GM23338 (cell line): ENCODE data around the gene FAU. TPM values are rescaled to one million over a fixed set of nuclear protein-coding genes. Genes with fewer than 3 reads are reported as not detected.
A peak's percentile ranks its signal among the peaks of the same experiment; 100 is the strongest.

Source experiments
- ATAC-seq: fragments of 200-7000 bp; cut with Tn5 transposase; 3 replicates; pipeline ENCODE4 v1.9.1; 2020
- DNase-seq: peaks from one replicate; pipeline ENCODE4 v3.0.0-alpha.2; 2015; ENCODE audit warnings: low spot score
- H2AFZ ChIP-seq: fragments of 200-600 bp; sonication (generic); 2 replicates; pipeline ENCODE4 v1.8.0; 2016; ENCODE audit warnings: antibody characterized with exemption, mild to moderate bottlenecking, moderate library complexity
- H3F3A ChIP-seq: fragments of 200-600 bp; sonication (generic); replicated peaks from 2 replicates; pipeline ENCODE4 v1.8.0; 2017; ENCODE audit warnings: antibody characterized with exemption, mixed run types, low read depth
- H3K27ac ChIP-seq: fragments of 200-600 bp; sonication (generic); 2 replicates; pipeline ENCODE4 v1.6.1; 2016; ENCODE audit warnings: low read depth
- H3K27me3 ChIP-seq: fragments of 200-600 bp; sonication (generic); 2 replicates; pipeline ENCODE4 v1.8.0; 2016; ENCODE audit warnings: mild to moderate bottlenecking, mixed run types, moderate library complexity; ENCODE audit not compliant: insufficient read depth
- H3K36me3 ChIP-seq: fragments of 200-600 bp; sonication (generic); 2 replicates; pipeline ENCODE4 v1.8.0; 2016; ENCODE audit warnings: mild to moderate bottlenecking; ENCODE audit not compliant: insufficient read depth
- H3K4me1 ChIP-seq: fragments of 200-600 bp; sonication (generic); 2 replicates; pipeline ENCODE4 v1.8.0; 2016; ENCODE audit warnings: mild to moderate bottlenecking, moderate library complexity; ENCODE audit not compliant: insufficient read depth
- H3K4me2 ChIP-seq: fragments of 200-600 bp; sonication (generic); 2 replicates; pipeline ENCODE4 v1.7.1; 2017; ENCODE audit warnings: mixed run types
- H3K4me3 ChIP-seq: fragments of 200-600 bp; sonication (generic); 2 replicates; pipeline ENCODE4 v1.6.1; 2016; ENCODE audit warnings: mixed run types
- H3K79me2 ChIP-seq: fragments of 200-600 bp; sonication (generic); replicated peaks from 2 replicates; pipeline ENCODE4 v1.8.0; 2017; ENCODE audit warnings: mild to moderate bottlenecking; ENCODE audit not compliant: insufficient read depth
- H3K9me2 ChIP-seq: fragments of 200-600 bp; sonication (generic); 2 replicates; pipeline ENCODE4 v1.8.0; 2017; ENCODE audit not compliant: insufficient read depth
- H4K20me1 ChIP-seq: fragments of 200-600 bp; sonication (generic); replicated peaks from 2 replicates; pipeline ENCODE4 v1.8.0; 2017; ENCODE audit warnings: mild to moderate bottlenecking; ENCODE audit not compliant: insufficient read depth
- H3K27ac Mint-ChIP-seq: 2 replicates; pipeline ENCODE4 v1.8.0; 2020; ENCODE audit warnings: inconsistent platforms, mild to moderate bottlenecking, moderate library complexity, mixed read lengths
- H3K27me3 Mint-ChIP-seq: 3 replicates; pipeline ENCODE4 v1.8.0; 2022; ENCODE audit warnings: low read depth, mild to moderate bottlenecking, moderate library complexity, mixed read lengths, inconsistent platforms; ENCODE audit not compliant: insufficient read depth, poor library complexity
- H3K36me3 Mint-ChIP-seq: 3 replicates; pipeline ENCODE4 v1.8.0; 2021; ENCODE audit warnings: low read depth, mild to moderate bottlenecking, inconsistent platforms, moderate library complexity, mixed read lengths
- H3K4me1 Mint-ChIP-seq: 3 replicates; pipeline ENCODE4 v1.8.0; 2020; ENCODE audit warnings: mild to moderate bottlenecking, inconsistent platforms, mixed read lengths
- H3K4me3 Mint-ChIP-seq: 3 replicates; pipeline ENCODE4 v1.8.0; 2021; ENCODE audit warnings: moderate library complexity, mild to moderate bottlenecking, inconsistent platforms, mixed read lengths
- H3K9me3 Mint-ChIP-seq: 3 replicates; pipeline ENCODE4 v1.8.0; 2020; ENCODE audit warnings: moderate library complexity, mild to moderate bottlenecking, inconsistent platforms, mixed read lengths
- CREB1 ChIP-seq: fragments of 250-450 bp; sonication (Bioruptor Pico); IDR thresholded peaks from 2 replicates; pipeline ENCODE4 v1.5.0; 2020; ENCODE audit warnings: low read depth, mild to moderate bottlenecking, moderate library complexity
- EZH2 ChIP-seq: fragments of 200-600 bp; sonication (generic); IDR thresholded peaks from one replicate; pipeline ENCODE4 v1.8.0; 2017; ENCODE audit warnings: antibody characterized with exemption, mild to moderate bottlenecking, low read depth; ENCODE audit not compliant: unreplicated experiment
- EZH2phosphoT487 ChIP-seq: fragments of 200-600 bp; sonication (generic); IDR thresholded peaks from one replicate; pipeline ENCODE4 v1.8.1; 2018; ENCODE audit warnings: antibody characterized with exemption; ENCODE audit not compliant: unreplicated experiment
- NANOG ChIP-seq: IDR thresholded peaks from 2 replicates; pipeline ENCODE4 v1.6.1; 2016; ENCODE audit warnings: antibody characterized with exemption, borderline replicate concordance
- POLR2AphosphoS5 ChIP-seq: IDR thresholded peaks from 2 replicates; pipeline ENCODE4 v1.6.1; 2016; ENCODE audit warnings: antibody characterized with exemption, low read depth
- STAT1 ChIP-seq: IDR thresholded peaks from one replicate; pipeline ENCODE4 v1.6.1; 2016; ENCODE audit warnings: antibody characterized with exemption; ENCODE audit not compliant: unreplicated experiment
- ZNF114 ChIP-seq: fragments of 250-450 bp; sonication (Bioruptor Pico); IDR thresholded peaks from 2 replicates; pipeline ENCODE4 v1.5.0; 2020; ENCODE audit warnings: mild to moderate bottlenecking, moderate library complexity
- ZNF331 ChIP-seq: fragments of 250-450 bp; sonication (Bioruptor Pico); IDR thresholded peaks from 2 replicates; pipeline ENCODE4 v1.5.0; 2020; ENCODE audit warnings: low read depth, mild to moderate bottlenecking, moderate library complexity
- polyA plus RNA-seq: library from polyadenylated mRNA; unstranded; fragments of >200 nt; fragmentation: Nextera tagmentation; extraction: Ambion mirVana; gene quantifications from 2 replicates; pipeline ENCODE4 v1.2.1, GENCODE V29; 2016
- total RNA-seq: library from RNA; depleted of rRNA; stranded (reverse); fragments of >200 nt; shearing (Covaris generic); gene quantifications from 2 replicates; pipeline ENCODE4 v1.2.3, GENCODE V29; 2014
- TF ChIP-seq, protein P1 (sequence below): IDR thresholded peaks from one replicate; pipeline ENCODE4 v1.6.1; 2018; ENCODE audit warnings: antibody characterized with exemption; ENCODE audit not compliant: unreplicated experiment
- TF ChIP-seq, protein P2 (sequence below): IDR thresholded peaks from 2 replicates; pipeline ENCODE4 v1.6.1; 2016; ENCODE audit warnings: antibody characterized with exemption
- TF ChIP-seq, protein P3 (sequence below), 2 experiments: fragments of 200-600 bp in 1 of 2; sonication (generic) in 1 of 2; conservative IDR thresholded peaks; 2 replicates each; pipeline versions ENCODE4 v1.5.1 to v1.6.1; 2016 to 2017; ENCODE audit warnings: antibody characterized with exemption in 2 of 2, low read depth in 2 of 2, mild to moderate bottlenecking in 2 of 2, moderate library complexity in 1 of 2

Gene FAU
- total and polyA plus RNA-seq, 2 experiments from 2014 or later: 262 to 1,177 TPM

DNA sequence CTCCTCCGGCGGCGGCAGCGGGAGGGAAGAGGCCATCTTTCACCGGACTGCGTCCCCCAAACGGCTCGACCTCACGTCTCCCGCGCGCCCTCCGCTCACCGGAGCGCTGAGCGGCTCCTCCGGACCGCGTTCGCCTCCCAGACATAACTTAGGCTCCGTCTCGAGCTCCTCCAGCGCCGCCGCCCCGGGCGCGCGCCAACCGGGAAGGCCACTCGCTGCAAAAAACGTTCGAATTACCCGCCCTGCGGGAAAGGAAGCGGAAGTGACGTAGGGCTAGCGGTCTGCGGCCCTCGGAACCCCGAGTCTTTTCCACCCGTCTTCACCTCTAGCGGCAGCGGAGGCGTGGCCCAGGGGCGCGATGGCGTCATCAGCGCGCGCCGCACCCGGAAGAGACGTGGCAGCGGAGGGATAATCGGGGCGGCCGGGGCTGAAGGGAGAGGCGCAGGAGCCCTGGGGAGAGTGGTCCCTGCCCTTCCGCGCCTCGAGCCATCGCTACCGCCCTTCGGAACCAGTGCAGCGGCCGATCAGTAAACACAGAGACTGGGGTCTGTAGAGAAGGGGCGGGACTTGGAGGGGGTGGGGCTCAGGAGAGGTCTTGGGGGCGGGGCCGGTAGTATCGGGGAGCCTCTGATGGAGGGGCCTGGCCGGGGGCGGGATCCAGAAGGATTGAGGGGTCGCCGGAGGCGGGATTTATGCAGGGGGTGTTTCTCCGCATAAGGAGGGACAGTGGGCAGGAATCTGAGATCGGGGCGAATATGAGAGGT is 37.9 kb downstream of the FAU start, which contains the start of the genes CDCA5 and ZFPL1:
CDCA5 (minus strand) TSS at position 207 of the 764 bp plus-strand sequence; CDS start at position 145, 62 bp downstream.
ZFPL1 (plus strand) TSS at position 389 of the 764 bp plus-strand sequence. CDS start 477 bp downstream, outside the sequence.
- H3K27me3 ChIP-seq: no peaks in the 10 kb centered on the region
- Mint-ChIP-seq H3K27ac (peak within 1 kb of the TSS; percentile 99), H3K9me3 (no peaks in the 10 kb centered on the region; the same call in 2 of the 3 replicates), H3K27me3 (peaks cover 8% of the 10 kb centered on the region), H3K36me3 (peaks cover 38% of the 10 kb centered on the region), H3K4me1 (peaks cover 20% of the 10 kb centered on the region), H3K4me3 (peak within 1 kb of the TSS; percentile 100)
- ATAC-seq: peak; percentile 83
- TF ChIP-seq, protein P1, sequence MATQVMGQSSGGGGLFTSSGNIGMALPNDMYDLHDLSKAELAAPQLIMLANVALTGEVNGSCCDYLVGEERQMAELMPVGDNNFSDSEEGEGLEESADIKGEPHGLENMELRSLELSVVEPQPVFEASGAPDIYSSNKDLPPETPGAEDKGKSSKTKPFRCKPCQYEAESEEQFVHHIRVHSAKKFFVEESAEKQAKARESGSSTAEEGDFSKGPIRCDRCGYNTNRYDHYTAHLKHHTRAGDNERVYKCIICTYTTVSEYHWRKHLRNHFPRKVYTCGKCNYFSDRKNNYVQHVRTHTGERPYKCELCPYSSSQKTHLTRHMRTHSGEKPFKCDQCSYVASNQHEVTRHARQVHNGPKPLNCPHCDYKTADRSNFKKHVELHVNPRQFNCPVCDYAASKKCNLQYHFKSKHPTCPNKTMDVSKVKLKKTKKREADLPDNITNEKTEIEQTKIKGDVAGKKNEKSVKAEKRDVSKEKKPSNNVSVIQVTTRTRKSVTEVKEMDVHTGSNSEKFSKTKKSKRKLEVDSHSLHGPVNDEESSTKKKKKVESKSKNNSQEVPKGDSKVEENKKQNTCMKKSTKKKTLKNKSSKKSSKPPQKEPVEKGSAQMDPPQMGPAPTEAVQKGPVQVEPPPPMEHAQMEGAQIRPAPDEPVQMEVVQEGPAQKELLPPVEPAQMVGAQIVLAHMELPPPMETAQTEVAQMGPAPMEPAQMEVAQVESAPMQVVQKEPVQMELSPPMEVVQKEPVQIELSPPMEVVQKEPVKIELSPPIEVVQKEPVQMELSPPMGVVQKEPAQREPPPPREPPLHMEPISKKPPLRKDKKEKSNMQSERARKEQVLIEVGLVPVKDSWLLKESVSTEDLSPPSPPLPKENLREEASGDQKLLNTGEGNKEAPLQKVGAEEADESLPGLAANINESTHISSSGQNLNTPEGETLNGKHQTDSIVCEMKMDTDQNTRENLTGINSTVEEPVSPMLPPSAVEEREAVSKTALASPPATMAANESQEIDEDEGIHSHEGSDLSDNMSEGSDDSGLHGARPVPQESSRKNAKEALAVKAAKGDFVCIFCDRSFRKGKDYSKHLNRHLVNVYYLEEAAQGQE: no peak
- TF ChIP-seq, protein P2, sequence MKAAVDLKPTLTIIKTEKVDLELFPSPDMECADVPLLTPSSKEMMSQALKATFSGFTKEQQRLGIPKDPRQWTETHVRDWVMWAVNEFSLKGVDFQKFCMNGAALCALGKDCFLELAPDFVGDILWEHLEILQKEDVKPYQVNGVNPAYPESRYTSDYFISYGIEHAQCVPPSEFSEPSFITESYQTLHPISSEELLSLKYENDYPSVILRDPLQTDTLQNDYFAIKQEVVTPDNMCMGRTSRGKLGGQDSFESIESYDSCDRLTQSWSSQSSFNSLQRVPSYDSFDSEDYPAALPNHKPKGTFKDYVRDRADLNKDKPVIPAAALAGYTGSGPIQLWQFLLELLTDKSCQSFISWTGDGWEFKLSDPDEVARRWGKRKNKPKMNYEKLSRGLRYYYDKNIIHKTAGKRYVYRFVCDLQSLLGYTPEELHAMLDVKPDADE: peak; percentile 55
- TF ChIP-seq, protein P3, sequence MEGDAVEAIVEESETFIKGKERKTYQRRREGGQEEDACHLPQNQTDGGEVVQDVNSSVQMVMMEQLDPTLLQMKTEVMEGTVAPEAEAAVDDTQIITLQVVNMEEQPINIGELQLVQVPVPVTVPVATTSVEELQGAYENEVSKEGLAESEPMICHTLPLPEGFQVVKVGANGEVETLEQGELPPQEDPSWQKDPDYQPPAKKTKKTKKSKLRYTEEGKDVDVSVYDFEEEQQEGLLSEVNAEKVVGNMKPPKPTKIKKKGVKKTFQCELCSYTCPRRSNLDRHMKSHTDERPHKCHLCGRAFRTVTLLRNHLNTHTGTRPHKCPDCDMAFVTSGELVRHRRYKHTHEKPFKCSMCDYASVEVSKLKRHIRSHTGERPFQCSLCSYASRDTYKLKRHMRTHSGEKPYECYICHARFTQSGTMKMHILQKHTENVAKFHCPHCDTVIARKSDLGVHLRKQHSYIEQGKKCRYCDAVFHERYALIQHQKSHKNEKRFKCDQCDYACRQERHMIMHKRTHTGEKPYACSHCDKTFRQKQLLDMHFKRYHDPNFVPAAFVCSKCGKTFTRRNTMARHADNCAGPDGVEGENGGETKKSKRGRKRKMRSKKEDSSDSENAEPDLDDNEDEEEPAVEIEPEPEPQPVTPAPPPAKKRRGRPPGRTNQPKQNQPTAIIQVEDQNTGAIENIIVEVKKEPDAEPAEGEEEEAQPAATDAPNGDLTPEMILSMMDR (conservative IDR thresholded peaks at IDR 0.05; ENCODE audit: low read depth in 2 of 2): no peak
- TF ChIP-seq CREB1 (CRISPR knock-in tag): peak; percentile 99
- TF ChIP-seq EZH2: no peak
- TF ChIP-seq EZH2phosphoT487: no peak
- TF ChIP-seq ZNF331 (CRISPR knock-in tag): no peak
- TF ChIP-seq POLR2AphosphoS5: peak; percentile 86
- no peak for TF ChIP-seq NANOG
- TF ChIP-seq ZNF114 (CRISPR knock-in tag): no peak
- TF ChIP-seq STAT1: no peak
- peaks cover 8% of the 10 kb centered on the region; the same call in 1 of the 2 replicates for H3K4me1 ChIP-seq
- H4K20me1 ChIP-seq: peaks cover 30% of the 10 kb centered on the region
- peak; percentile 97 for DNase-seq
- H3F3A ChIP-seq: peaks cover 23% of the 10 kb centered on the region; the same call in 1 of the 2 replicates
- no peaks in the 10 kb centered on the region for H3K9me2 ChIP-seq
- peaks cover 9% of the 10 kb centered on the region for H3K36me3 ChIP-seq
- peak within 1 kb of the TSS; percentile 96 for H3K4me2 ChIP-seq
- H3K27ac ChIP-seq: peak within 1 kb of the TSS; percentile 96
- H3K79me2 ChIP-seq: peaks cover 46% of the 10 kb centered on the region
- H2AFZ ChIP-seq: peak within 1 kb of the TSS; percentile 91
- peak within 1 kb of the TSS; percentile 93 for H3K4me3 ChIP-seq
